GM23248 (cell line): Measurements from ENCODE around the gene CLEC7A.

ENCODE experiments used
- EZH2 ChIP-seq: fragments of 200-600 bp; sonication (generic); IDR thresholded peaks from 2 replicates; pipeline ENCODE4 v1.6.1; 2018; ENCODE audit warnings: antibody characterized with exemption, mild to moderate bottlenecking; ENCODE audit not compliant: insufficient read depth, poor library complexity, severe bottlenecking
- EZH2phosphoT487 ChIP-seq: fragments of 200-600 bp; sonication (generic); IDR thresholded peaks from 2 replicates; pipeline ENCODE4 v1.6.1; 2018; ENCODE audit warnings: antibody characterized with exemption, moderate library complexity, mild to moderate bottlenecking, low read depth; ENCODE audit not compliant: insufficient read depth

DNA sequence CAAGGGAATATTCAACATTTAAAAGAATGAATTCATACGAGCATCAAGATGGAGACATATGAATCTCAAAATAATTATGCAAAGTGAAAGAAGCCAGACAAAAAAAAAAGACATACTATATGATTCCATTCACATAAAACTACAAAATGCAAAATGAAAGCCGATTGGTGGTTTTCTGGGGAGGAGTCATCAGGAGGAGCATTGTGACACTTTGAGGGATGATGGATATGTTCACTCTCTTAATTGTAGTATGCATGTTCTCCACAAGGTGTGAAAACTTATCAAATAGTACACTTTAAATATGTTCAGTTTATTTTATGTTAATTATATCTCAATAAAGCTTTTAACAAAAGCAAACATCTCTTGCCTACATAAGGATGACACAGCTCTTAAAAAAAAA lies 28.4 kb upstream of the CLEC7A start:
- TF ChIP-seq EZH2: no peak
- TF ChIP-seq EZH2phosphoT487: no peak
